HG03571 (cell line): ENCODE data around the gene NCOA7.
"Not testable (repeated sequence)": the region's sequence is repeated elsewhere in the genome, so short reads cannot be mapped to it uniquely, and the experiment has no call there.

ENCODE experiments used
- ATAC-seq: cut with Tn5 transposase; IDR thresholded peaks from one replicate; pipeline ENCODE4 v1.9.1; 2021; ENCODE audit not compliant: unreplicated experiment

Gene NCOA7

GRCh38 chr6:125866433-125866832 lies 75.7 kb downstream of the NCOA7 start:
- ATAC-seq, result no peak

- ATAC-seq, result no peak
Observed at GRCh38 chr6:125867483-125867942, 76.8 kb downstream of the NCOA7 start.

- no peak for ATAC-seq
Observed at GRCh38 chr6:125868252-125868651, 77.5 kb downstream of the NCOA7 start.

- no peak for ATAC-seq
Observed at GRCh38 chr6:125868678-125869395, 78.1 kb downstream of the NCOA7 start.

GRCh38 chr6:125869427-125869826 lies 78.7 kb downstream of the NCOA7 start:
- no peak for ATAC-seq

- no peak for ATAC-seq
Observed at GRCh38 chr6:125871365-125871764, 80.6 kb downstream of the NCOA7 start.

- ATAC-seq, result no peak
Observed at GRCh38 chr6:125872259-125872921, 81.6 kb downstream of the NCOA7 start.

GRCh38 chr6:125882243-125882642 lies 91.5 kb downstream of the NCOA7 start:
- no peak for ATAC-seq

GRCh38 chr6:125884634-125885371 lies 94.0 kb downstream of the NCOA7 start:
- no peak for ATAC-seq

- ATAC-seq, result no peak
Observed at GRCh38 chr6:125886021-125886420, 95.3 kb downstream of the NCOA7 start.

GRCh38 chr6:125886914-125887313 lies 96.2 kb downstream of the NCOA7 start:
- no peak for ATAC-seq

GRCh38 chr6:125887372-125887771 lies 96.6 kb downstream of the NCOA7 start:
- ATAC-seq, result no peak

- ATAC-seq, result no peak
Observed at GRCh38 chr6:125888989-125889656, 98.4 kb downstream of the NCOA7 start.

GRCh38 chr6:125899726-125900182 lies 109.0 kb downstream of the NCOA7 start:
- no peak for ATAC-seq

GRCh38 chr6:125904871-125905270 lies 114.1 kb downstream of the NCOA7 start:
- ATAC-seq, result peak; percentile 44

- ATAC-seq, result no peak
Observed at GRCh38 chr6:125906158-125906998, 115.6 kb downstream of the NCOA7 start.

- peak; percentile 98 for ATAC-seq
Observed at GRCh38 chr6:125910527-125910926, 119.8 kb downstream of the NCOA7 start.

- not testable (repeated sequence) for ATAC-seq
Observed at GRCh38 chr6:125911051-125911451, 120.3 kb downstream of the NCOA7 start.

- ATAC-seq, result not testable (repeated sequence)
Observed at GRCh38 chr6:125912430-125912829, 121.7 kb downstream of the NCOA7 start.

GRCh38 chr6:125913145-125913544 lies 122.4 kb downstream of the NCOA7 start:
- no peak for ATAC-seq
